ENCODE measurements around the gene PLPP1. TPM values are rescaled to one million over a fixed set of nuclear protein-coding genes. Genes with fewer than 3 reads are reported as not detected.

The PLPP1 gene
- polyA plus RNA-seq (ENCODE audit: insufficient read length in 4 of 4) = 100 to 1,000 TPM in 1 of 4 donors, 10 to 100 TPM in 3; 79.4 to 101 (median 89.7) TPM

DNA sequence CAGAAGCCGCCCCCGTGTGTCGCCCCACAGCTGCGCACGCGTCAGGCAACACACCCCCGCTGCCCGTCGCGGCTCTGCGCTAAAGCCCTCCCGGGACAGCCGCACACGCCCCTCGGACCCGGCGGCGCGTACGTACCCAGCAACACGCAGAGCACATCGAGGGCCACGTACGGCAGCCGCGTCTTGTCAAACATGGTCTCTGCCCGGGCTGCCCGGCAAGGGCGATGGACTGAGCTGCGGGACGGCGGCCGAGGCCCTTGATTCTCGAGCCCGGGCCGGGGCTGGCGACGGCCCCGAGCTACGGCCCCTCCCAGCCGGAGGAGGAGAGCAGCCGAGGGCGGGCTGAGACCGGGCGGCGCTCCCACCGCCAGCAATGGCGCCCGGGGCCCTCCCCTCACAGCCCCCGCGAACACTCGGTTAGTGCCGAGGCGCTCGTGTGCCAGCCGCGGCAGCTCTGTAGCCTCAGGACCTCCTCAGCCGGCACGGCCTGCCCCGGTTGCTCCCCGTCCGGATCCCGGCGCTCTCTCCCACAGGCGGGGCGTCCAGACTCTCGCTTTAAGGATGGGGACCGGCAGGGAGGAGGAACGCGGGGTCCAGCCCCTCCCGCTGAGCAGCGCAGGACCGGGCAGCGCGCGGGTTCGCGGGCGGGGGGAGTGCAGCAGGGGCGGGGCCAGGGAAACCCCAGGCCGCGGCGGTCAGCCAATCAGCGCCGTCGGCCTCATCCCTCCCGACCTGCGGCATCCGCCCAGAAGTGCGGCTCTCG is at the start of gene PLPP1:
Gene PLPP1, minus strand, starts transcription at position 529 of the 763 bp plus-strand sequence. Its CDS starts 335 bp downstream, at position 194.
- DNase-seq (ENCODE audit: low read depth in 4 of 4, low spot score in 2 of 4) = peak; percentile 74 to 87 (median 80)

GRCh38 chr5:55583578-55583977 is 48.8 kb upstream of the PLPP1 start:
- no peak for DNase-seq (ENCODE audit: low read depth in 4 of 4, low spot score in 2 of 4)

GRCh38 chr5:55582256-55582655 is 47.5 kb upstream of the PLPP1 start:
- DNase-seq (ENCODE audit: low read depth in 4 of 4, low spot score in 2 of 4) = no peak

- DNase-seq (ENCODE audit: low read depth in 4 of 4, low spot score in 2 of 4) = no peak
Measured at GRCh38 chr5:55580042-55580441, 45.3 kb upstream of the PLPP1 start.

GRCh38 chr5:55578771-55579170 is 44.0 kb upstream of the PLPP1 start:
- no peak for DNase-seq (ENCODE audit: low read depth in 4 of 4, low spot score in 2 of 4)

DNA sequence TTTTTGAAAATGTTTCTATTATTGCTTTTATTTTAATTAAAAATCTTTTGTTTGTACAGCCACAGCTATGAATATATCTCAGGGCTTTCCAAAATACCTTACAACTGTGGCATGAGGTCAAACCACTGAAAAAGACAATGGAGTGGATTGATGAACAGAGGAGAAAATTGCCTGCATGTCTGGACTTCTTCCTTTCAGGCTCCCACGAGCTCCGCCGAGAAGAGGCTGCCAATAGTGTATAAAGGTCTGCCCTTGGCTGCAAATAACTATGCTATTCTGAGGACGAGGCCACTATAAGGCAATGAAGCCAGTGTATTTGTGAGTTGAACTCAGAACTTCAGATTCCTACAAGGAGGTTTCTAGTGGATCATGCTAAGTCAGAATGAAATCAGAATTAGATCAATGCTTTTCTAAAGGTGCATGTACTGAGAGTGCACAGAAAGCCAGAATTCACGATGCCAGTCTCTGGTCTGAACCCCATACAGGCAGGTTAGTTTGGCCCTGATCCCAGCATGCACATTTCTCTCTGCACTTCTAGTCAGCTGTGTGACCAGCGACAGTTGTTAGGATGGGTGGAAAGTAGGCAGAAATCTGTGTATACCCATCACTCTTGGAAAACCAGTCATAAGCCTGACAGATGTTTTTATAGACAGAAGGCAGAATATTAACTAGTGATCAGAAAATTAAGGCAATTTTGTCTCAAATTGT is 42.7 kb upstream of the PLPP1 start:
- no peak for DNase-seq (ENCODE audit: low read depth in 4 of 4, low spot score in 2 of 4)

DNA sequence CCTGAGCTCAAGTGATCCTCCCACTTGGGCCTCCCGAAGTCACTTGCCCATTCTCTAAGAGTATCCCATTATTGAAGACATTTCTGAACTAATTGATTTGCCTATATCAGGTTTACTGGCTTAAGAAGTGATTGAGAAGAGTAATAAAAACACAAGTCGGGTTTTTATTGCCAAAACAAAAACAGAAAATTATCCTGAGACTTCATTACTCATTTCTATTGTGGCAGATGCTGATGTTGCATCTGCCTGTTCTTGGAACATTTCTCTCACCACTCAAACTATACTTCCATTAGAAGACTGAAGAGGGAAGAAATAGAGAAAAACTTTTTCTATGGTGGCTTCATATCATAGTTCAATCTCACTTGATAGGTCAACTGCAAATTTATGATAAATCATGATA is 41.9 kb upstream of the PLPP1 start:
- no peak for DNase-seq (ENCODE audit: low read depth in 4 of 4, low spot score in 2 of 4)

- no peak for DNase-seq (ENCODE audit: low read depth in 4 of 4, low spot score in 2 of 4)
Measured at GRCh38 chr5:55575815-55576583, 41.2 kb upstream of the PLPP1 start.

DNA sequence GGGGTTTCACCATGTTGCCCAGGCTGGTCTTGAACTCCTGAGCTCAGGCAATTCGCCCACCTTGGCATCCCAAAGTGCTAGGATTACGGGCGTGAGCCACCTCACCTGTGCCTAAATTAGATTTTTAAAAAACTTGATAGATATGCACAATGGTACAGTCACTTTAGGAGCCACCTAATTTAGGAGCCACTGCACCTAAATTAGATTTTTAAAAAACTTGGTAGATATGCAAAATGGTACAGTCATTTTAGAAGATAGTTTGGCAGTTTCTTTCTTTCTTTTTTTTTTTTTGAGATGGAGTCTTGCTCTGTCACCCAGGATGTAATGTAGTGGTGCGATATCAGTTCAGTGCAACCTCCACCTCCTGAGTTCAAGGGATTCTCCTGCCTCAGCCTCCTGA is 37.8 kb upstream of the PLPP1 start:
- DNase-seq (ENCODE audit: low read depth in 4 of 4, low spot score in 2 of 4) = no peak

DNA sequence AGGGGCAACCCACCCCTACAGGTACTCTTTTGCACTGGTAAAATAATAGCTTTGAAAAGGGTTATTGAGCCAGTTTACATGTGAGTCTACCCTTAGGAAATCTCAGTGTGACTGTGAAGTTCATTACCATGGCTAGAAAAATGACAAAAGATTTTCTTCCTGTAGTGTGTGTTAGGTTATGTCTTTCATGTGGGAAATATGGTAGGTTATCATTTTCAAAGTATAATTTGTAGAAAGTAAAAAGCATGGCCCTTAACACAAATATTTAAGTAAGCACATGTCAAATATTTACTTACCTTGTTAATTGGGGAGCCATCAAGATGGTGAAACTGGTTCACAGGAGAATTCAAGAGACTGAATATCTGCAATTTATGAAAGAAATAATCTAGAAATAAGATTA is 37.3 kb upstream of the PLPP1 start:
- DNase-seq (ENCODE audit: low read depth in 4 of 4, low spot score in 2 of 4) = no peak

DNA sequence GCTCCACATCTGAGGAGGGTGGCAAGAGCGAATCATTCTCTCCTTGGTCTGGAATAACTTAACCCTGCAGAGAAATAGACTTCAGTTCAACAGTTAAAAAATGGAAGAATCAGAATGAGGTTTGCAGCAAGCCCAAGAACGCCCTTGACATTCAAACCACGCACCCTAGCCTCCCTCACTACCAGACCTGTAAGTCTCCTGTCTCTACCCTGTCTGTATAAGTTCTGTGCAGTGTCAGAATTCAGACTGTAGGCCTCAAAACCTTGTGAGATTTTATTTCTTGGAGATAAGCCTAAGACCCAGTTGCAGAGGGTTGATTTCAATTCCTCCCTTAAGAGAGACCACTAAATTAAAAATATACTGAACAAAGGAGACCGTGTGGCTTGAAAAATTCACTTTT is 35.8 kb upstream of the PLPP1 start:
- no peak for DNase-seq (ENCODE audit: low read depth in 4 of 4, low spot score in 2 of 4)

DNA sequence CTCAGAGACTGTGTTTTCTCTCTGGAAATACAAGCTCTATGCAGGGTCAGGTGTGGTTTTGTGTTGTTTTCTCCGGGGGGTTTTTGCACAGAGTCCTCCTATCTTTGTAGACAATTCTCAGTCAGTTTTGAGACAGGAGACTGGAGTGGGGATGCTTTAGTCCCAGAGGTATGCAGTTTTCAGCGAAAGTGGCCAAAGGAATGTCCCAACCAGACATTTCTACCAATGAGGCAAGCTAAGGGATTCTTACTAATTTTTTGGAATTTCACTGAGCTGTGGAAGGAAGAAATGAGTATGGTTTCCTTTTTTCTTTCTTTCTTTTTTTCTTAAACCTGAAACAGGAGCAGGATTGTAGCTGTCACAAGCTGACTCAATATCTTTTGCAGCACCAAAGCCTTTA is 35.3 kb upstream of the PLPP1 start:
- DNase-seq (ENCODE audit: low read depth in 4 of 4, low spot score in 2 of 4) = no peak

DNA sequence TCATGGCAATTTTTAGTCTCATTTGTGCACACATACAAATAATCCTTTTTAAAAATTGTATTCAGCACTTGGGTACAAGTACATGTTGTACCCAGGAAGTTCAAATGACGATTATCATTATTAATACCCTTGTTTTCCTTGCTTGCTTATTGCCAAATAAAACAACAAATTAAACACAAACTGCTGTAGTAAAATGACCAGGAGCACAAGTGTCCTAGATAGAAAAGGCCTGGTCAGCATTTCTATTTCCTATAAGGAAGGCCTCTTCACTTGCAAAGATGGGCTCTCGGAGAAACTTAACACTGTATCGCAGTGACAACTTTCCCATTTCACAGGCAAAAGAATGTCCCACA is 34.7 kb upstream of the PLPP1 start:
- DNase-seq (ENCODE audit: low read depth in 4 of 4, low spot score in 2 of 4) = no peak

- DNase-seq (ENCODE audit: low read depth in 4 of 4, low spot score in 2 of 4) = no peak
Measured at GRCh38 chr5:55568654-55569512, 34.1 kb upstream of the PLPP1 start.

GRCh38 chr5:55564721-55565120 is 30.0 kb upstream of the PLPP1 start:
- DNase-seq (ENCODE audit: low read depth in 4 of 4, low spot score in 2 of 4) = no peak

DNA sequence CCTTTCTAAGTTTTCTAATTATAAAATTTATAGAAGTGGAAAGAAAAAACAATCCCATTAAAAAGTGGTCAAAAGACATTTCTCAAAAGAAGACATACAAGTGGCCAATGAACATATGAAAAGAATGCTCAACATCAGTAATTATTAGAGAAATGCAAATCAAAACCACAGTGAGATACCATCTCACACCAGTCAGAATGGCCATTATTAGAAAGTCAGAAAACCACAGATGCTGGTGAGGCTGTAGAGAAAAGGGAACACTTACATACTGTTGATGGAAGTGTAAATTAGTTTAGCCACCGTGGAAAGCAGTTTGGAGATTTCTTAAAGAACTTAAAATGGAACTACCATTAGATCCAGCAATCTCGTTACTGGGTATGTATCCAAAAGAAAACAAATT is 23.7 kb upstream of the PLPP1 start:
- DNase-seq (ENCODE audit: low read depth in 4 of 4, low spot score in 2 of 4) = no peak

GRCh38 chr5:55557123-55557522 is 22.4 kb upstream of the PLPP1 start:
- DNase-seq (ENCODE audit: low read depth in 4 of 4, low spot score in 2 of 4) = no peak

GRCh38 chr5:55554585-55555202 is 19.9 kb upstream of the PLPP1 start:
- no peak for DNase-seq (ENCODE audit: low read depth in 4 of 4, low spot score in 2 of 4)

GRCh38 chr5:55551904-55552303 is 17.1 kb upstream of the PLPP1 start:
- no peak for DNase-seq (ENCODE audit: low read depth in 4 of 4, low spot score in 2 of 4)

DNA sequence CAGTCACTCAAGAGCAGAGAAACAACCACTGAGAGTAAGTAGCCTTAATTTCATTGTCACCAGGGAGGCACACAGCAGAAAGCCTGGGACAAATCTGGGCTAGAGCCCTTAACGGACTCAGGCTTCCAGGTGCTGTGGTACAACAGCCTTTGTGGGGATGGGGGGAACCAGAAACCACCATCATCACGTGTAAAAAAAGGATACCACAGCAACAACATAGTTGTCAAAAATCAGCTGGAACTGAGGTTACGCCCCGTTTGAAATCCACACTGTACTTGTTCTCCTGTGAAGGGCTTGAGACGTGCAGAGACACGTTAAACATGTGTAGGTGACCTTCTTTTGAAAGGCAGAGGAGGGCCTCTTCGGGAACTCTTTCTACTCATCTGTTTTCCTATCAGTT is 16.6 kb upstream of the PLPP1 start:
- DNase-seq (ENCODE audit: low read depth in 4 of 4, low spot score in 2 of 4) = no peak

Measured in left renal cortex interstitium (tissue), 4 donors.